NCI-H2171 (cell line): Measurements from ENCODE around the gene THY1.
"Not testable (repeated sequence)": the region's sequence is repeated elsewhere in the genome, so short reads cannot be mapped to it uniquely, and the experiment has no call there.

ENCODE experiments used
- DNase-seq: peaks from one replicate; lab custom pipeline; 2025; lab: John Stamatoyannopoulos, UW

THY1 gene

DNA sequence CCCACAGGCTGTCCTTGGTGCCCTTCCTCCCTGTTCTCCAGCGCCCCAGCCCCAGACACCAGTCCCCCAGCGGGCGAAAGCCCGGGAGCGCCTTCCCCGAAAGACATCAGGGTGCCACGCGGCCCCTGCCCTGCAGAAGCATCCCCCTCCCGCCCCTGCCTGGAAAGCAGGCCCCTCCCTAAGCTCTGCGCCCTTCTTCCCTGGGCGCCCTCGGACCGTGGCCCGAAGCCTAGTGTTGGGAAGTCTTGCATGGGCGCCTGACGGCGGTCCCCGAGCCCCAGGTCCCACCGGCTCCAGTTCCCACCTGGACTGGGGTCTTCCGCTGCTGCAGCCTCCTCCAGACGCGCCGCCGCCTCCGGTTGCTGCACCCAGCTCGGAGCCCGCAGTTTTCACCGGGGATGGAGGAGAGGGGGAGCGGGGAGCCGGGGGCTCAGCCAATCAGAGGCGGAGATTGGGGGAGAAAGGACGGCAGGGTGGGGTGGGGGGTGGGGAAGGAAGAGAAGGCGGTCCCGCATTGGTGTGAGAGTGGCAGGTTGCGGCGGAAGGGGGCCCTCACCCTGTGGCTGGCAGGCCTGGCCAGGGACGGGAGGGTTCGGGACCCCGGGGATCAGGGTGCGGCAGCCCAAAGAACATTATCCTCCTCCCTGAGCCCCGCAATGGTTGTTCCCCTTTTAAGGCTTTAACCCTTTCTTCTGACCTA, at the start of gene THY1:
Gene THY1, minus strand, starts transcription at position 364 of the 700 bp plus-strand sequence. CDS start 2,267 bp downstream, outside the sequence.
- no peak for DNase-seq

DNA sequence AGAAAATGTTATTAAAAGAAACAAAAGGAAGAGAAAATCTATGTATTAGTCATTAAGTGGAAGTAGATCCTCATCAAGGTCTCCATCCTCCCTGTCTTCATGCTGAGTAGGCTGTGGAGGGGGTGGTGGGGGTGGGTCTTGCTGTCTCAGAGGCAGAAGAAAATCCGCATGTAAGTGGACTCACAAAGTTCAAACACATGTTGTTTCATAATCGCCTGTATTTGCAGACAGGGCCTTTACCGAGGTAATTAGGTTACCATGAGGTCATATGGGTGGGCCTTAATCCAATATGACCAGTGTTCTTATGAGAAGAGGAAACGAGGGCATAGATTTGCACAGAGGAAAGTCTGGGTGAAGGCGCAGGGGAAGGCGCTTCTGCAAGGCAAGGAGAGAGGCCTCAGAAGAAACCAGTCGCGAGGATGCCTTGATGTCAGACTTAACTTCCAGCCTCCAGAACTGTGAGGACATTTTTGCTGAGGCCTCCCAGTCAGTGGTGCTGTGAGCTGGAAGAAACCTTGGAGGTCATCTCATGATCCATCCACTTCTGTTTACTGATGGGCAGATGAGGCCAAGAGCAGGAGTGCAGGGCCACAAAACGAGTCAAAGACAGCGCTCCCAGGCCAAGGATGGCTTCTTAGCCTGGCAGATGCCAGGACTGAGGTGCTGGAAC, 49.3 kb upstream of the THY1 start:
- no peak for DNase-seq

DNA sequence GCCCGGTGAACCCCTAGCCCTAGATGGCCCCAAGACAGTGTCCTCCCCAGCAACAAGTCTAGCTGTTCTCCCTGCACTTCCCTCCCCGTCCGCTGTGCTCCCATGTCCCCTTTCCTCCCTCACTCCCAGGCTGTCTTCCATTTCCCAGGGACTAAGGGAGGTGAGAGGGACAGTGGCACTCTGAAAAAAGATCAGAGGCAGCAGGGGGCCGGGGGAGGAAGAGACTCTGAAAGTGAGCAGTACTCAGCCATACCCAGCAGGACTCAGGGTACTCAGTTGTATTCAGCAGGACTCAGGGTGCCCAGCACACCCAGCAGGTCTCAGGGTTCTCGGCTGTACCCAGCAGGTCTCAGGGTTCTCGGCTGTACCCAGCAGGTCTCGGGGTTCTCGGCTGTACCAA, 48.4 kb upstream of the THY1 start:
- no peak for DNase-seq

DNA sequence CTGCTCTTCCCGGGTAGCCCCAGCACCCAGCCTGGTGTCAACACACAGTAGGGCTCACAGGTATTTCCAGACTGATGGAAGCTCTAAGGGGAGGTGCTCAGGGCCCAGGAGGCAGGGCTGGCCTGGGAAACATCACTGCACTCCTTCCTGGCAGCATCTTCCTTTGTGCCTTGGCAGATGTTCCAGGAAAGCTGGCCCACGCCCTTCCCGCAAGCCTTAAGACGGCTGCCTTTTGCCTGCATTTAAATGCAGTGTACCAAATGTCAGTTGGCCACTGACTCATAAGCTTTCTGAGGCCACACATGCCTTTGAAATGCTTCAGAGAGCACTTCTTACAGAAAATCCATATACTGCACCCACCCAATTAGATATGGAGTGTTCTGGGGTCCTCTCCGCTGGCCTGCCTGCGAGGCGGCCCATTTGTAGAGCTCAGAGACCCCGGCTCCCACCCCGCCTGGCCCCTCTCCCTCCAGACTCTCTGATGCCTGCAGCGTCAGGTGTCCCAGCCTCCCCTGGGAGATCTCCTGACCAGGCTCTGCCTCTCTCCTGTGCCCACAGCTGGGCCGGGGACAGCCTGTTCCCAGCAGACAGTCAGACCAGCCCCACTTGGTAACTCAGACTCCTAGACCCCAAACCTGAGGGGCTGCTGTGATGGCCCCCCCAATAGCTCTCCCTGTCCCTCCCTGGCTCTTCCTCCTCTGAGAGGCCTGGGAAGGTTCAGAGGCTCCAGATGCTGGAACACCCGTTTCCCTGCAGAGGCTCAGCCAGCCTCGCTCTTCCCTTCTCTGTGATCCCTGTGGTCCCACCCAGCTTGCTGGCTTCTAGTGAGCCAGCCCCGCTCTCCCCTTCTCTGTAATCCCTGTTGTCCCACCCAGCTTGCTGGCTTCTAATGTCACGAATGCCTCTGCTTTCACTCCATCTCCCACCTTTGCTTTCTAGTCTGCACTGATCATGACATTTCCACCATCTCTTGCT, 47.6 kb upstream of the THY1 start:
- no peak for DNase-seq

DNA sequence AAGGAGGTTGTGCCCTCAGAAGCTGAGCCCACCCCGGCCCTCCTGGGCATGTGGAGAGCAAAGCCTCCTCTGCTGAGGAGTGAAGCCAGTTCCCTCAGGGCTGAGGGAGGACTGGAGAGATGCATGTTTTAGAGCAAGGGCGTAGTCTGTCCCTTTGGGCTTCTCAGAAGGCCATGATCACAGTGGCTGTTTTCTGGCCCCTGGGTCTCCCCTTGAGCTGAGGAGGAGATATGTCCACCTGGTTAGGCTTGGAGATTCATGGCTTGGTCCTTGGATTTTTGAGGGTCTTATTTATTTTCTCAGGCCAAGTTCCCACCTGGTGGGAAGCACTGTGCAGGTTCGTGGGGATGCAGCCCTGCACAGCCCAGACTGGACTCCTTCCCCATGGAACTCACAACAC, 46.5 kb upstream of the THY1 start:
- DNase-seq, result no peak

DNA sequence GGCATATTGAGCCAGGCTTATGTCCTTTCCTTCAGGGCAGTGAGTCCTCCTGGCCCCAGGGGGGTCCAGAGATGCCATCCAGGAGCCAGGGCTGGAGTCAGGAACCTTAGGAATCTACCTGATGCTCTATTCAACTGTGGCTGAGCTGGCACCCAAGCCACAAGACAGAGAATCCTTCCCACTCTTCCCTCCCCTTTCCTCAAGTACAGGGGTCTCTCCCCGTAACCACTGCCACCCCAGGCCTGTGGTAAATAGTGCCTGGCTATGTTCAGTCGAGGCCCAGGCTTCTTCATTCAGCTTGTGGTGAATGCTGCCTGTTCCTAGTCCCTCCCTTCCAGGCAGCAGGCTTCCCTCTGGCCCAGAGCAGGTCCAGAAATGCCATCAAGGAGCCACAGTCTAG, 45.5 kb upstream of the THY1 start:
- DNase-seq, result no peak

DNA sequence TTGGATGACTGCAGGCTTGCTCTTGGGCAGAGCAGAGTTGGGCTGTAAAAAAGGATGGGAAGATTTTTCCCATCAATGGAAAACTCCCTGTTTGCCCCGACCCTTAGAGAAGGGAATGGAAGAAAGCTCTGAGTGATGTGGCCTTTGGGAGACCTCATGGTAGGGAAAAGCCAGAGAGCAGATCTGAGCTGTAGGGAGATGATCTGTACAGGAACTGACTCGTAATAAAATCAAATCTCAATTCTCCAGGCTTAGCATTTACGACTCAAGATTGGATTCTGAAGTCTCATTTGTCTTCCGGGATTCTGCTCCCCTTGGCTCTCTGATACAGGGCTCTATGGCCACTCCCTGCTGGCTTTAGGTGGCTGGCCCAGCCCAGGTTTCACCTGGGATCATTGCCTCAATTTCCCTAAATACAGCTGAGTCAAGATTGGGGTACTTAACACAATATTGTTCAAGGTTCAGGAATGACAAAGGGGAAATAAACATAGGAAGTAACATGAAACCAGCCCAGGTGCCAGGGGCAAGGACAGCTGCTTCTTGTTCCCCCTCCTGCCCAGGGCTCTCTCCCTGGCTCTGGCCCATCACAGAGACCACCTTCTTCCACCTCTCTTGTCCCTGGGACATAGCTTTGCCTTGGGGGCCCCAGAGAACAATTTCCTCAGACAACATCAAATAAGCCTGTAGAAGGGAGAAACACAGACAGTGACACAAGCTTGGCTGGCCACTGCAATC, 38.4 kb upstream of the THY1 start:
- DNase-seq, result no peak

DNA sequence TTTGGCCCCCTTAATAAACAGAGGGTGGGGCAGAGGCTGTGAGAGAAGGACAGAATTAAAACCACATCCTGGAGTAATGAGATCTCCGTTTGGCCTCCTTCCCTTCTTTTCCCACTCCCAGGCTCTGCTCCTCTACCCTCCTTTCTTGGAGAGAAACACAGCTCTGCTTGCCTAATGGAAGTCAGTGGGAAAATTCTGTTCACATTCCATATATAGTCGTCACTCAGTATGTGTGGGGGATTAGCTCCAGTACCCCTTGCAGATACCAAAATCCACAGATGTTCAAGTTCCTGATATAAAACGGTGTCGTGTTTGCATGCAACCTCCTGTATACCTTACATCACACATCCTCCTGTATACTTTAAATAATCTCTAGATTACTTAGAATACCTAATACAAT, 37.6 kb upstream of the THY1 start:
- no peak for DNase-seq

DNA sequence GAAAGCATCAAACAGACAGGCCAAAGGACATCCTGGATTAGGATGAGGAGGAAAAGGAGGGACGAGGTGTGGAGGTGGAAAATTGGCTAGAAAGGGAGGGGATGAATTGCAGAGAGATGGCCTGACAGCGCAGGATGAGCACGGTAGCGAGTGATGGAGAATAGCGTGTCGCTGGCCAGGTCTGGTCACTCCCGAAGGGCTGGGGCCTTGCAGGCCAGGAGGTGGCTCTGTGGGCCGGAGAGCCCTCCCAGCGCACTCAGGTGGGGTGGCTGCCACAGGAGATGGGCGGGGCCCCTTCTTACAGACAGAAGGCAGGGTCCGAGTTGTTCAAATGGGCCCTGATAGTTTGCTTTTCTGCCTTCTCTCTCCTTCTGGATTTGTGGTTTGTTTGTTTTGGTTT, 37.1 kb upstream of the THY1 start:
- DNase-seq, result no peak

DNA sequence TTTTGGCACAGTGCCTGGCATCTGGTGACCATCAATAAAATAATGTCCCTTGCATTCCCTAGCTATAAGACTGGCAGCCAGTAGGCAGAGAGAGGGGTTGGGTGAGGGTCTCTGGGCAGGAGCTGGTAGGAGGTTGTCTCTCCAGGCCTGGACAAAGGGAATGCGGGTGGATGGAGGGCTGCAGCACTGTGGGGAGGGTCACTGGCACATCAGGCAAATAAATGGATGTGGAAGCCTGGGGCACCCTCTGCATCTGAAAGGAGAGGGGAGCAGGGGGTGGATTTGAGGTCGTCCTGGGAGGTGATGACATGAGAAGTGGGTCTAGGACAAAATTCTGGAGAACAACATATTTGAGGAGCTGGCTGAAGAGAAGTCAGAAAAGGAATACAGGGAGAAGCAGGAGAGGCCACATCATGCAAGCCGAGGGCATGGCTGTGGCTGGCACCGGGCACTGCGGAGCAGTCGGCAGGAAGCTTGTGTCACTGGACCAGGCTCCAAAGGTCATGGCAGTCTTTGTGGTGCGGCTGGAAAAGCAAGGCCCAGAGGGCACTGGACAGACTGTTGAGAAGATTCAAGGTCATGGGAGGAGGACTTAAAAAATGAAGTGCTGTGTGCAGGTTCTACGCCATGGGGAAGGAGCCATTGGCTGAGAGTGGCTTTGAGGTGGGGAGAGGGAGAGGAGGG, 36.5 kb upstream of the THY1 start:
- no peak for DNase-seq

DNA sequence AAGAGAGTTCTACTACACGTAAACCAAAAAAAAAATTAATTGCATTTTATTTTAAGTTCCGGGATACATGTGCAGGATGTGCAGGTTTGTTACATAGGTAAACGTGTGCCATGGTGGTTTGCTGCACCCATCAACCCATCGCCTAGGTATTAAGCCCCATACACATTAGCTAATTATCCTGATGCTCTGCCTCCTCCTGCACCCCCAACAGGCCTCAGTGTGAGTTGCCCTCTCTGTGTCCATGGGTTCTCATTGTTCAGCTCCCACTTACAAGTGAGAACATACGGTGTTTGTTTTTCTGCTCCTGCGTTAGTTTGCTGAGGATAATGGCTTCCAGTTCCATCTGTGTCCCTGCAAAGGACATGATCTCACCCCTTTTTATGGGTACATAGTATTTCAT, 32.7 kb upstream of the THY1 start:
- DNase-seq, result not testable (repeated sequence)

DNA sequence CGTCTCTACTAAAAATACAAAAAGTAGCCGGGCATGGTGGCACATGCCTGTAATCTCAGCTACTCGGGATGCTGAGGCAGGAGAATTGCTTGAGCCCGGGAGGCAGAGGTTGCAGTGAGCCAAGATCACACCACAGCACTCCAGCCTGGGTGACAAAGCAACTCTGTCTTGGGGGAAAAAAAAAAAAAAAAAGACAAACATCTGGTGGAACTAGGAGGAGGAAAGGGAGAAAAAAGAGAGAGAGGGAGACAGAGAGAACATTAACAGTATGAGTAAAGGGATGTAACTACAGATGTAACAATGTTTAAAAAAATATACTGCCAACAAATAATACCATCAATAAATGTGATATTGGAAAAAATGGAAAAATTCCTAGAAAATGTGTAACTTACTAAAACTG, 32.3 kb upstream of the THY1 start:
- not testable (repeated sequence) for DNase-seq

DNA sequence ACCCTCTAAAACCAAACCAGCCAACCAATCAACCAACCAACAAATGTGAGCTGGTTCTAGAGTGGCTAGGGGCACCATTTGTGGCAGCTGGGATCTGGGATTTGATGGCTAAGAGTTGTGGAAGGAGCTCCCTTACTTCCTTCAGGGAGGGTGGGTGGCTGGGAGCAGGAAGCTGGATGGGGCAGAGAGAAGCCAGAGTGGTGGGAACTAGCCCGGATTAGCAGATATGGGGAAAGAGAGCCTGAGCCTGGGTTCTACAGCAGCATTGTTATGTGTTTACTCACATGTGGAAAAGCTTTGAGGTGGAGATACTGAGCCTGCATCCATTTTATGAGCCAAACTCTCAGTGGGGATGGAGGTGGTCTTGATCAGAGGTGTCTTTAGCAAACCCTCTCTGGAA, 30.9 kb upstream of the THY1 start:
- DNase-seq, result no peak

DNA sequence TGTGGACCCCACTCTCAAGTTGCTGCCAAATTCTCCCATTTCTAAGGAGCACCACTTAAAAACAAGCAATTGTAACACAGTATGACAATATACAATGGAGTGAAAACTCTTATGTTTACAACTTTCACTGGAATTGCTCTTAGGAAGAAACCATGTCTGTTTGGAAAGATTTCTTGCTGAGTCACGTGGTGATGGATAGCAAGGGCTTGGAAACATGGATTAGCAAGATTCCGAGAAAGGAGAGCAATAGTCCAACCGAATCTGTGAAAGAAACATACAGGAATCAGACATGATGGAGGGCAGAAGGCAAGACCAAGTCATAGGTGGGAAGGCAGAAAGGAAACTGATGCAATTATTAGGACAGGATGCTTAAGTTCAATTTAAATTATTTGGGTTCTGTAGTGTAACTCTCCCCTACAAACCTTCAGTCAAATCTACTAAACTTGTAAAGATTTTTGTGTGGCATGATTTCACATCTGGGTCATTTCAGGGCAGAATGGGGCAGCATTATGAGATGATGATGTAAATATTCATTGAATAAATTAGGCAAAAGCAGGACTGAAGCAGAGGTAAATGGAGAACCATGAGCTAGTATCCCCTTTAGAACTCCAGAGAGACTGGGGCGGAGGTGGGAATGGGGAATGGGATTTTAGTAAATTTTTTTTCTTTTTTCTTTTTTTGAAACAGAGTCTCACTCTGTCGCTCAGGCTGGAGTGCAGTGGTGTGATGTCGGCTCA, 27.8 kb upstream of the THY1 start:
- no peak for DNase-seq

DNA sequence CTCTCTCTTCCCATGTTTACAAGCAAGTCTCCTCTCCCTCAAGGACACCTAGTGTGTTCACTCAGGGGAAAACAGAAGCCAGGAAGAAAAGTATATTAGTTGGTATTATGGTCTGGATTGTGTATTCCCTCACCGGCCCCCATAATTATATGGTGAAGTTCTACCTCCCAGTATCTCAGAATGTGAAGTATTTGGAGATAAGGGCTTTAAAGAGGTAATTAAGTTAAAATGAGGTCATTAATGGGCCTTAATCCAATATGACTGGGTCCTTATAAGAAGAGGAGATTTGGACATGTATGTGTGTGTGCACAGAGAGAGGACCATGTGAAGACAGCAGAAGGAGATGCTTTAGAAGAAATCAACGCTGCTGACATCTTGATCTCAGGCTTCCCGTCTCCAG, 26.5 kb upstream of the THY1 start:
- DNase-seq, result no peak

DNA sequence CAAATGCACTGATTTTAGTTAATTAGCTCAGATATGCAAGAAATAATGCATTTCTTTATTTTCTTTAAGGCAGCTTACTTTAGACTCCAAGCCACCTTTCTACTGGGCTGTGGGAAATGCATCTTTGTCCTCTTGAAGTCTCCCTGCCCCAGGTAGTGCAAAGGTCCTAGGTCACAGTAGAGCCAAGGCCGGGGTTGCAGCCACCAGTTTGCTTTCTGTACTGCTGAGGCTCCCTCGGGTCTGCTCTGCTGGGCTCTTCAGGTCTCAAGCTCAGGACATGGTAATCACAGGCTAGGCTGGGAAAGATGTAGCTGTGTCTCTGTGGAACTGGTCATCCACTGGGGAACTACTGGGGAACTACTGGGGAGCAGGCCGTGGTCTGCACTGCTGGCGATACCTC, 25.4 kb upstream of the THY1 start:
- DNase-seq, result no peak

DNA sequence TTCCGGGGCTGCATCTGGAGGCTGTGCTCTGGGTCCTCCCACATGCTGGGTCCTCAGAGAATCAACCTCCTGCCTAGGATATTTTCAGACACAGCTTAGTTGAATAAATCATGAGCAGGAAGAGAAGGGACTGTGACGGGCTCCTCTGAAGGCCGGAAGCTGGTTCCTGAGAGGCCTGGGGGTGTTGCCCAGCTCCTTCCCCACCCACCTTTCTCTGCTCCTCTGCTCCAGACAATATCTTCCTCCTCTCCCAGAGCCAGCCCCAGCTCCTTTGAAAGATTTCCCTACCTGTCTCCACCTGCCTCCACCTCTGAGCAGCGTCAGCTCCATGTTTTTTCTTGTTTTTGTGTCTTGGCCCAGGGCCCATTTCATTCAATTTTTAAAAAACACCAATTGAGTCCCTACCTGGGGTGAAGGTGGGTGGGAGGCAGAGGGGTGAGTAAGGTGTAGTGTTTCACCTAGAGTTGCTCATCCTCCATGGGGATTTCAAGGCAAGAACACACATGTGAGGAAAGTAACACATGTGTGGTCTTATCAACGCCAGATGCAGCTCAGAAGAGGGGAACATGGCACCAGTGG, 24.8 kb upstream of the THY1 start:
- DNase-seq, result peak; percentile 68

DNA sequence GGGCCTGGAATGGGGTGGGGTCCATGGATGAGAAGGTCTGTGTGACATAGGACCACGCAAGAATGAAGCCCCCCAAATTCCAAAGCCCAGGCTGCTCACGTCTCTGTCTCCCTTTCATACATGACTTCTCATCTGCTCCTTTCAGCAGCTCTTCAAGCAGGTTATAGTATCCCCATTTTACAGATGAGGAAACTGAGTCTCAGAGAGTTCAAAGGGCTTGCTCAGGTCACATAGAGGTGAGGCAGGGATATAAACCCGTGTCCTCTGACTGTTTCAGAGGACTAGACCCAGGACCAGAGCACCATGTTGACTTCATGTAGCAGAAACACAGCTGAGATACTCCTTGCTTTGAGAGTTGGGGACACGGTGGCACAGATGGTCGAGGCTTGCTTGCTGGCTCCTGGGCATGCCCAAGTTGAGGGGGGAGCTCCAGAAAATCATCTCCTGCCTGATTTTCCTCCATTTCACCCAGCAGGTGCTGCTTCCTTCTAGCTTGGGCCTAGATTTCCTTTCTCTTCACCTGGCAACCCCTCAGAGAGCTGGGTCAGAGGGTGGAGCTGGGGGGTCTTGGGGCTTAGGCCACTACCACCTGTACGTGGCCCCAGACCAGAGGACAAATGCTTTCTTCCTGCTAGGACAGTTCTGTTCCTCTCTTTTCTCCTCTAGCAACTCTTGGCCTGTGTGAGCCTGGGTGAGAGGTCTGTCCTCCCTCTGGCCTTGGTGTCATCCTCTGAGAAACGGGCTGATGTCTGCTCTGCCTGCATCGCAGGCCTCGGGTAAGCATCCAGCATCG, 24.1 kb upstream of the THY1 start:
- DNase-seq, result no peak

DNA sequence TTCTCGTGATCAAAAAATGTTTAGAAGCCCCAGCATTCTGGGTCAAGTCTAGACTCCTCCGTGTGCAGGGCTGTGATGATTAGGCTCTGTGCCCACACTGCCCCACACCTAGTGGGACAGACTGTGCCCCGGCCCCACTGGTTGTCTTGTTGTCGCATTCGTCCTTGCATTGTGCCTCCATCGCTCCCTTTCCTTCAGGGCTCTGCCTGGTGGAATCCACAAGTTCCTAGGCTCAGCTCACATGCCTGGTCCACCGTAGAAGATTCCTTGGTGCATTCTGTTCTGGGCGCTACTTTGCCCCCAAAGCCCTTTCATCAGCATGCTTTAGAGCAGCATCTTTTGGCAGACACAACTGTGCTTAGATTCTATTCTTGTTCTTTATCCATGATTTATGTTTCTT, 23.5 kb upstream of the THY1 start:
- no peak for DNase-seq

DNA sequence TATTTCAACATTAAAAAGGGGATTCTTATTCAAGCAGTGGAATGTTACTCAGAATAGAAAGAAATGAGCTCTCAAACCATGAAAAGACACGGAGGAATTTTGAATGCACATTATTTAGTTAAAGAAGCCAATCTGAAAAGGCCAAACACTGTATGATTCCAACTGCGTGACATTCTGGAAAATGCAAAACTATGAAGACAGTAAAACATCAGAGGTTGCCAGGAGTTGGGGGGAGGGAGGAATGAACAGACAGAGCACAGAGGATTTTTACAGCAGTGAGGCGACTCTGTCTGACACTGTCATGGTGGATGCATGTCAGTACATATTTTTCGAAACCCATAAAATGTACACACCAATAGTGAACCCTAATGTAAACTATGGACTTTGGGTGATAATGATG, 22.9 kb upstream of the THY1 start:
- DNase-seq, result no peak
